GM12878 (cell line): Measurements from ENCODE around the gene IRF8.

ENCODE experiments used
- EZH2 ChIP-seq: IDR thresholded peaks from 2 replicates; pipeline ENCODE4 v1.6.1; 2012; ENCODE audit warnings: low read depth, mild to moderate bottlenecking, control low read depth, inconsistent platforms, low read length, borderline replicate concordance; ENCODE audit not compliant: control insufficient read depth
- IKZF2 ChIP-seq, 2 experiments: fragments of 450-650 bp; IDR thresholded peaks; 2 replicates each; pipeline ENCODE4 v1.6.1; 2017; ENCODE audit warnings: mild to moderate bottlenecking in 2 of 2, moderate library complexity in 2 of 2
- RB1 ChIP-seq: fragments of 450-650 bp; formaldehyde crosslinking; IDR thresholded peaks from 2 replicates; pipeline ENCODE4 v1.6.1; 2017; ENCODE audit warnings: mild to moderate bottlenecking, borderline replicate concordance
- ZZZ3 ChIP-seq: IDR thresholded peaks from 2 replicates; pipeline ENCODE4 v1.6.1; 2011; ENCODE audit warnings: low read depth; ENCODE audit not compliant: control insufficient read depth, insufficient read length
- TF ChIP-seq, protein P1 (sequence below): IDR thresholded peaks from 2 replicates; pipeline ENCODE4 v1.6.1; 2012; ENCODE audit warnings: improper control_type of control experiment, low read depth, low read length; ENCODE audit not compliant: insufficient replicate concordance
- TF ChIP-seq, protein P2 (sequence below), 3 experiments: IDR thresholded peaks in 2 of 3; conservative IDR thresholded peaks in 1 of 3; 2 replicates each; pipeline ENCODE4 v1.5.1; 2011; ENCODE audit warnings: low read depth in 3 of 3, low read length in 3 of 3, mild to moderate bottlenecking in 3 of 3, control low read depth in 2 of 3, moderate library complexity in 2 of 3, inconsistent platforms in 1 of 3, mixed read lengths in 1 of 3; ENCODE audit not compliant: control insufficient read depth in 2 of 3, insufficient read depth in 1 of 3; ENCODE audit errors: extremely low read depth in 1 of 3
- TF ChIP-seq, protein P3 (sequence below): IDR thresholded peaks from 2 replicates; pipeline ENCODE4 v1.6.1; 2012; ENCODE audit warnings: low read depth, low read length, improper control_type of control experiment

DNA sequence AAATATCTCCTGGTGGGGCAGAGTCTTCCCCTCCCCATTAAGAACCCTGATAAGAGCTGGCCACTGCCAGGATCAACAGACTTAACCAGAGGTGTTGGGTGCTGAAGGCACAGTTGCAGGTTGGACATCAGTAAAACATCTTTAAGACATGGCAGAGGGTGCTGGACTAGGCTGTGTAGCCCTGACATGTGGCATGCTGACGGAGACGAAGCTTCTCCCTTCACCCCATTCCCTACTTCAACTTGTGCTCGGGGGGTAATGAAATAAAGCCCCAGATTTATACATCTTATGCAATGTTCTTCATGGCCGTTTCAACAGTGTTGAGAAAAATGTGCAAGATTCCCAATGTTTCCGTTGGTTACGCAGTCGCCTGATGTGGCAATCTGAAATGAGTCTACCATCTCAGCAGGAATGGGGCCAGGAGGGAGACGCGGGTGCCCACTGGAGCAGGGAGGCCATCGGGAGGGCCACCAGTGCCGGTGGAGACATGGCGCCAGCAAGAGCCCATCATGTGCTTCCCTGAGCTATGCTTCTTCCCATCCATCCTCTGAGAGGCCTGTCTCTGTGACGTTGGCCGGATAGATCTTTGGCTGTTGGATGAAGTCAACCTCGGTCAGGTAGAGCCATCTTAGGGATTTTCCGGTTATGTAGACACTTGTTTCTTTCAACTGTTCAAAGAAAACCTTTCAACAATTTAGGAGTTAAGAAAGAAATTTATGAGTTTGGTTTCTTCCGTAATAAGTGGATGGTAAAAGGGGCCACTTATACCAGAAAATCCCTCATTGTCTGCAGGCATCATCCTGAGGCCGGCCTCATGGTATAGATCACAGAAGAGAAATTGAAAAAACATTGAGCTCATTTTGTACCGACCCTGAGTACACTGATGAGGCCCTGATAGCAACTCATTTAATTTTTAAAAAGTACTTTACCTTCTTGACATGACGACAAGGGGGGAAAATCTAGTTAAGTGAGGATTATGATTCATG is 6.4 kb downstream of the IRF8 start:
- TF ChIP-seq, protein P1, sequence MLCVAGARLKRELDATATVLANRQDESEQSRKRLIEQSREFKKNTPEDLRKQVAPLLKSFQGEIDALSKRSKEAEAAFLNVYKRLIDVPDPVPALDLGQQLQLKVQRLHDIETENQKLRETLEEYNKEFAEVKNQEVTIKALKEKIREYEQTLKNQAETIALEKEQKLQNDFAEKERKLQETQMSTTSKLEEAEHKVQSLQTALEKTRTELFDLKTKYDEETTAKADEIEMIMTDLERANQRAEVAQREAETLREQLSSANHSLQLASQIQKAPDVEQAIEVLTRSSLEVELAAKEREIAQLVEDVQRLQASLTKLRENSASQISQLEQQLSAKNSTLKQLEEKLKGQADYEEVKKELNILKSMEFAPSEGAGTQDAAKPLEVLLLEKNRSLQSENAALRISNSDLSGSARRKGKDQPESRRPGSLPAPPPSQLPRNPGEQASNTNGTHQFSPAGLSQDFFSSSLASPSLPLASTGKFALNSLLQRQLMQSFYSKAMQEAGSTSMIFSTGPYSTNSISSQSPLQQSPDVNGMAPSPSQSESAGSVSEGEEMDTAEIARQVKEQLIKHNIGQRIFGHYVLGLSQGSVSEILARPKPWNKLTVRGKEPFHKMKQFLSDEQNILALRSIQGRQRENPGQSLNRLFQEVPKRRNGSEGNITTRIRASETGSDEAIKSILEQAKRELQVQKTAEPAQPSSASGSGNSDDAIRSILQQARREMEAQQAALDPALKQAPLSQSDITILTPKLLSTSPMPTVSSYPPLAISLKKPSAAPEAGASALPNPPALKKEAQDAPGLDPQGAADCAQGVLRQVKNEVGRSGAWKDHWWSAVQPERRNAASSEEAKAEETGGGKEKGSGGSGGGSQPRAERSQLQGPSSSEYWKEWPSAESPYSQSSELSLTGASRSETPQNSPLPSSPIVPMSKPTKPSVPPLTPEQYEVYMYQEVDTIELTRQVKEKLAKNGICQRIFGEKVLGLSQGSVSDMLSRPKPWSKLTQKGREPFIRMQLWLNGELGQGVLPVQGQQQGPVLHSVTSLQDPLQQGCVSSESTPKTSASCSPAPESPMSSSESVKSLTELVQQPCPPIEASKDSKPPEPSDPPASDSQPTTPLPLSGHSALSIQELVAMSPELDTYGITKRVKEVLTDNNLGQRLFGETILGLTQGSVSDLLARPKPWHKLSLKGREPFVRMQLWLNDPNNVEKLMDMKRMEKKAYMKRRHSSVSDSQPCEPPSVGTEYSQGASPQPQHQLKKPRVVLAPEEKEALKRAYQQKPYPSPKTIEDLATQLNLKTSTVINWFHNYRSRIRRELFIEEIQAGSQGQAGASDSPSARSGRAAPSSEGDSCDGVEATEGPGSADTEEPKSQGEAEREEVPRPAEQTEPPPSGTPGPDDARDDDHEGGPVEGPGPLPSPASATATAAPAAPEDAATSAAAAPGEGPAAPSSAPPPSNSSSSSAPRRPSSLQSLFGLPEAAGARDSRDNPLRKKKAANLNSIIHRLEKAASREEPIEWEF, result no peak
- TF ChIP-seq ZZZ3 (no peak), IKZF2 (IDR thresholded peaks at IDR 0.05) (no peak), RB1 (no peak), EZH2 (no peak)
- TF ChIP-seq, protein P2, sequence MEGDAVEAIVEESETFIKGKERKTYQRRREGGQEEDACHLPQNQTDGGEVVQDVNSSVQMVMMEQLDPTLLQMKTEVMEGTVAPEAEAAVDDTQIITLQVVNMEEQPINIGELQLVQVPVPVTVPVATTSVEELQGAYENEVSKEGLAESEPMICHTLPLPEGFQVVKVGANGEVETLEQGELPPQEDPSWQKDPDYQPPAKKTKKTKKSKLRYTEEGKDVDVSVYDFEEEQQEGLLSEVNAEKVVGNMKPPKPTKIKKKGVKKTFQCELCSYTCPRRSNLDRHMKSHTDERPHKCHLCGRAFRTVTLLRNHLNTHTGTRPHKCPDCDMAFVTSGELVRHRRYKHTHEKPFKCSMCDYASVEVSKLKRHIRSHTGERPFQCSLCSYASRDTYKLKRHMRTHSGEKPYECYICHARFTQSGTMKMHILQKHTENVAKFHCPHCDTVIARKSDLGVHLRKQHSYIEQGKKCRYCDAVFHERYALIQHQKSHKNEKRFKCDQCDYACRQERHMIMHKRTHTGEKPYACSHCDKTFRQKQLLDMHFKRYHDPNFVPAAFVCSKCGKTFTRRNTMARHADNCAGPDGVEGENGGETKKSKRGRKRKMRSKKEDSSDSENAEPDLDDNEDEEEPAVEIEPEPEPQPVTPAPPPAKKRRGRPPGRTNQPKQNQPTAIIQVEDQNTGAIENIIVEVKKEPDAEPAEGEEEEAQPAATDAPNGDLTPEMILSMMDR (IDR thresholded peaks at IDR 0.05 in 2 of 3, conservative IDR thresholded peaks at IDR 0.05 in 1 of 3; ENCODE audit: control insufficient read depth in 2 of 3, extremely low read depth in 1 of 3, insufficient read depth in 1 of 3, low read depth in 3 of 3, low read length in 3 of 3), result no peak
- TF ChIP-seq, protein P3, sequence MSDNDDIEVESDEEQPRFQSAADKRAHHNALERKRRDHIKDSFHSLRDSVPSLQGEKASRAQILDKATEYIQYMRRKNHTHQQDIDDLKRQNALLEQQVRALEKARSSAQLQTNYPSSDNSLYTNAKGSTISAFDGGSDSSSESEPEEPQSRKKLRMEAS, result no peak
